ENCODE data around the gene PEX12. TPM values are rescaled to one million over a fixed set of nuclear protein-coding genes. Genes with fewer than 3 reads are reported as not detected.

PEX12 gene
- total RNA-seq: 3.6 and 4.7 TPM in 2 replicates

DNA sequence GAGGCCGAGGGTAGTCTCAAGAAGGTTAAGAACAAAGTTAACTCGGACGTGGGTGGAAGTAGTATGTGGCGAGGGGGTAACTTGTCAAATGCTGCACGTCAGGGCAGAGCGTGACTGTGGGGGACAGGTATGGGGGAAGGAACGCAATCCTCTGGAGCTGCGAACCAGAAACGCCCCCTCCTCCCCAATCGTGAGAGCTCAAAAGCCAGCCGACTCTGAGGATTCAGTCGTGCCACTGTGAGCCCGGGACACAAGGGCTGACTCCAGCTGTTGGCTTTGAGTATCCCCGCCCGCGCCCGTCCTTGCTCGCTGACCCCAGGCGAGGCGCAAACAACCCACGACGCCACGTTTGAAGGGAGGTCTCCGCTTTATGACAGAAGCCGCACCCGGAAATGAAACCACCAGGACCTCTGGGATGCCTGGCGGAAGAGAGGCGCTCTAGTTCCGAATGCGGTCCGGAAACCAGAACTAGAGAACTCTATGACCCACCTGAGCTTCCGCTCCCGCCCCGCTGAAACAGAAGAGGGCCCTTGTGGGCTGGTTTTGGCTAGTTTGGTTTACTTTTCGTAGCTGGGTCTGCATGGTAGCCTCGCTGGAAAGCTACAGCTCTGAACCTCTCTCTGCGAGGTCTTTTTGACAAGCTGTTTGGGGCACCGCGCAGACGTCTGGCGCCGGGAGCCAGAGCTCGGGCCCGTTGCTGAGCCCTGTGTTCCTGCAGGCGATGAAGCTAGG, at the start of gene PEX12:
PEX12 (minus strand) TSS at position 375 of the 732 bp plus-strand sequence. CDS start 550 bp downstream, outside the sequence.

GRCh38 chr17:35587074-35587961, 8.9 kb upstream of the PEX12 start, which contains the start of gene AP2B1:
Gene AP2B1, plus strand, starts transcription at chr17:35587322. Its CDS starts 6,709 bp downstream, at chr17:35594031.

GRCh38 chr17:35560703-35561102, 17.7 kb downstream of the PEX12 start, which contains the start of gene SLFN14:
Gene SLFN14, minus strand, starts transcription at chr17:35560819. Its CDS starts 2,757 bp downstream, at chr17:35558062.

DNA sequence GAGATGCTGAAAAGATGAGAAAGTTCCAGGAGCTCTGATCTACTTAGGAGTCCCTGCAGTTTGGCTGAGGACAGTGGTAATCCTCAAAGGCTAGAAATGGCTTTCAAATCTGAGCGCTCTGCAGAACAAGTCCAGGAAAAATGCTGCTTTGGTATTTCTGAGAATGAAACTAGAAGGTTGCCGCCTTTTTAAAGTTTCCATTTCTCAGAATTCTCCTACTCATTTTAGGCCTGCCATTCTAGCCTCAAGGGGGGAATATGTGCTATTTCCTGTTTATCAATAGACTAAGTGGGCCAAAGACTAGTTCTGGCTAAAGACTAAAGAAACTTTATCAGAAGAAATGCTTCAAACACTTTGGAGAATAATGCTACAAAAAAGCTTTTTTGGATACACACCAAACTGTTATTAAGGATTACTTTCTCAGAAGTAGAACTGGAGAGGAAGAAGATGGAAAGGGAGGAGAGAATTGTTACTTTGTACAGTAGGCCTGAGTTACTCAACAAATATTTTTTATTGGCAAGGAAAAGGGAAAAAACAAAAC, 40.7 kb downstream of the PEX12 start, which contains the start of gene SLFN12L:
SLFN12L (minus strand) TSS at position 78 of the 541 bp plus-strand sequence. CDS start 15,314 bp downstream, outside the sequence.

Other genes starting within 250 kb of the PEX12 start
- gene SLFN11, start 204.9 kb downstream of the PEX12 start, total RNA-seq: 73.2 and 91.4 TPM in 2 replicates
- gene SLFN12, start 146.1 kb downstream of the PEX12 start, total RNA-seq: 38.8 and 49.2 TPM in 2 replicates
- gene SLFN13, start 129.8 kb downstream of the PEX12 start, total RNA-seq: 2.2 and 3.0 TPM in 2 replicates
- gene SLFN12L, start 40.9 kb downstream of the PEX12 start, total RNA-seq: 0.12 and 0.40 TPM in 2 replicates
- not detected in 2 replicates for gene SLFN14, start 17.8 kb downstream of the PEX12 start, total RNA-seq
- gene AP2B1, start 8.8 kb upstream of the PEX12 start, total RNA-seq: 72.7 and 96.8 TPM in 2 replicates
- gene RASL10B, start 153.1 kb upstream of the PEX12 start, total RNA-seq: 0.40 and 1.1 TPM in 2 replicates
- not detected in 2 replicates for gene GAS2L2, start 174.7 kb upstream of the PEX12 start, total RNA-seq
- gene C17orf50, start 182.3 kb upstream of the PEX12 start, total RNA-seq: not detected in 2 replicates
- 0.12 and 0.79 TPM in 2 replicates for gene MMP28, start 217.1 kb upstream of the PEX12 start, total RNA-seq
- gene TAF15, start 230.9 kb upstream of the PEX12 start, total RNA-seq: 62.5 and 69.9 TPM in 2 replicates